Activated naive CD8-positive, alpha-beta T cell treated with anti-CD3 and anti-CD28 coated beads for 36 hours (primary cell): ENCODE data around the gene RERE. TPM values are rescaled to one million over a fixed set of nuclear protein-coding genes. Genes with fewer than 3 reads are reported as not detected.

ENCODE experiments used
- DNase-seq: peaks from one replicate; pipeline ENCODE4 v3.0.0; 2021
- H3K27ac Mint-ChIP-seq: one replicate; pipeline ENCODE4 v1.8.0; 2022; ENCODE audit warnings: mild to moderate bottlenecking, moderate library complexity, mixed read lengths
- H3K27me3 Mint-ChIP-seq: one replicate; pipeline ENCODE4 v1.8.0; 2022; ENCODE audit warnings: mild to moderate bottlenecking, mixed read lengths
- H3K36me3 Mint-ChIP-seq: one replicate; pipeline ENCODE4 v1.8.0; 2021; ENCODE audit warnings: mild to moderate bottlenecking, mixed read lengths
- H3K4me1 Mint-ChIP-seq: one replicate; pipeline ENCODE4 v1.8.0; 2021; ENCODE audit warnings: mixed read lengths
- H3K4me3 Mint-ChIP-seq: one replicate; pipeline ENCODE4 v1.8.0; 2022; ENCODE audit warnings: mild to moderate bottlenecking, moderate library complexity, mixed read lengths
- H3K9me3 Mint-ChIP-seq: one replicate; pipeline ENCODE4 v1.8.0; 2022; ENCODE audit warnings: mixed read lengths
- total RNA-seq, 2 experiments: library from RNA; stranded (reverse); gene quantifications; one replicate each; pipeline ENCODE4 v1.2.3, GENCODE V29; 2021

RERE gene
- total RNA-seq, 2 experiments from 2014 or later = 36.8 to 39.6 TPM

DNA sequence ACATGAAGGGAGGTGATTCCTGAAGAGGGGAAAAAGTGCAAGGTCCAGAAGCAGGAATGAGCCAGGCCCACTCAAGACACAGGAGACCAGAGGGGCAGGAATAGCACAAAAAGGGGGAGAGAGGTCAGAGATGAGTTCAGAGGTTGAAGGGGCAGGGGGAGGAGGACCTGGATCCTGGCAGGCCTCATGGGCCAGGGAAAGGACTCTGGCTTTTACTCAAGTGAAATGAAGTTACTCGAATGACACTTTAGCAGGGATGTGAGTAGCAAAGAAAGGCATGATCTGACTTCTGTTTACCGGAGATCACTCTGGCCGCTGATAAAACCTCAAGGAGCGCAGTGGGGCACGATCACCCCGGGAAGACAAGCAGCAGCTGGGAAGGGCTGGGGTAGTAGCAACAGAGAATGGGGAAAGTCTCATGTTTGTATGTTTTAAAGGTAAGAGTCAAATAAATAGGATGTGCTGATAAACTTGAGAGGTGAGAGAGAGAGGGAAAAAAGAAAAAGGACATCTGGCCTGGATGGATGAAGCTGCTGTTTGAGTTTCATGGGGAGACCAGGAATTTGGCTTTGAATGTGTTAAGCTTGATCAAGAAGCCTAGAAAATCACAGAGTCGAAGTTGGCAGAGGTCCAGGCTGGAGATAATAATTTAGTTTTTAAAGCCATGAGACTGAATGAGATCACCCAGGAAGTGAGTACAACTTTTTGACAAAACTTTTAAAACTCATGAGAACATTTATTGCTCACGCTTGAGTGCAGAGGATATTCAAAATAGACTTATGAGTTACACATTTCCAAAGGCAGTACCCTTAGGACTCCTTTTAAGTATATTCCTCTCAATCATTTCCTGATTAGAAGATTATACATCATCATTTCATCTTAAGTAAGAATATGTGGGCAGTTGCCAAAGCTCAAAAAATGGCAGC, 156.0 kb downstream of the RERE start:
- Mint-ChIP-seq H3K27me3 (no peaks in the 10 kb centered on the region), H3K4me3 (no peak overlapping the region), H3K9me3 (no peaks in the 10 kb centered on the region), H3K4me1 (peaks cover 2% of the 10 kb centered on the region), H3K36me3 (peaks cover 2% of the 10 kb centered on the region), H3K27ac (no peak overlapping the region)
- DNase-seq = no peak

DNA sequence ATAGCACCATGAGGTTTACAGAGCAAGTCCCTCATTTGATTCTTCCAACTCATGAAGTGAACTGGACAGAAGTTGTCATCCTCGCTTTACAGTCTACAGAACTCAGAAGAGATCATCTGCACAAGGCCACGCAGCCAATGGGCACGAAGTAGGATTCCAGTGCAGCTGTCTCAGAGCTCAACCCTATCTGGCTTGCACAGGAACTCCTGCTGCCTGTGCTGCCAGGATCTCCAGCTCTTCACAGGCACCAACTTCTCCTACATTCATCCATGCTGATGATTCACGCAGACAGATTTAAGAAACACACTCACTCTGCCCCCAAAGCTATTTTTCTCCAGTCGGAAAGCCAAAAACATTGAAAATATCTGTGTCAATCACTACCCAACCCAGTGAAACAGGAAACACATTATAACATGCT, 157.0 kb downstream of the RERE start:
- no peak for DNase-seq
- peaks cover 7% of the 10 kb centered on the region for H3K36me3 Mint-ChIP-seq
- no peaks in the 10 kb centered on the region for H3K27me3 Mint-ChIP-seq
- no peak overlapping the region for H3K4me3 Mint-ChIP-seq
- peaks cover 2% of the 10 kb centered on the region for H3K4me1 Mint-ChIP-seq
- H3K9me3 Mint-ChIP-seq = no peaks in the 10 kb centered on the region
- H3K27ac Mint-ChIP-seq = no peak overlapping the region

DNA sequence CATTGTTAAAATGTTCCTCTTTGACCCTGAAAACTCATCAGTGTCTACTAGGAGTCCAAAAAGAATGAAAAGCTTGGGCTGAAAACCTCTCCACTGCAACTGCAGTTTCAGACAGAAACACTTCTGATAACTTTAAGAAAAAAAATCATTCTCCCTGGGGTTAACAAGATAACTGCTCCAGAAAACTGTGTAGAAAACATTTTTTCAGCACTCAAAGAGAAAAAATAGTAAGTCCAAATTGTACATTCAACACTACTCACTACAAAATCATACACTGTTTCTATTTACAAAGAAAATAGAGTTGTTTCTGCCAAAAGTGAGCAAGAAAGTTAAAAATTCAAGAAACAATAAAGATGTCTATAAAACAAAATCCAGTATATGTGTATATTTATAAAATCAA, 157.8 kb downstream of the RERE start:
- Mint-ChIP-seq H3K4me1 (peaks cover 2% of the 10 kb centered on the region), H3K9me3 (no peaks in the 10 kb centered on the region), H3K27ac (no peak overlapping the region), H3K4me3 (no peak overlapping the region), H3K27me3 (no peaks in the 10 kb centered on the region), H3K36me3 (peaks cover 15% of the 10 kb centered on the region)
- no peak for DNase-seq

DNA sequence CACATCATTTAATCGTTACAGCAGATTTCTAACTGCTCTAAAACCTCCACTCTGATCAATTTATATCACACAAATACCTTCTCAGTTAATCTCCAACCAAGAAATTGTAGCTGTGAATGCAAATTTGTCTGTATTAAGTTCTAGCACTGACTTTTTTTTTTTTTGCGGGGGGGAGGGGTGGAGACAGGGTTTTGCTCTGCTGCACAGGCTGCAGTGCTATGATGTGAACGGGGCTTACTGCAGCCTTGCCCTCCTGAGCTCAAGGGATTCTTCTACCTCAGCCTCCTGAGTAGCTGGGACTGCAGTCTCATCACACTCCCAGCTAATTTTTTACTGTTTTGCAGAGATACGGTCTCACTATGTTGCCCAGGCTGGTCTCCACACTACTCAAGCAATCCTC, 163.6 kb downstream of the RERE start:
- Mint-ChIP-seq H3K4me3 (no peak overlapping the region), H3K27ac (no peak overlapping the region)

DNA sequence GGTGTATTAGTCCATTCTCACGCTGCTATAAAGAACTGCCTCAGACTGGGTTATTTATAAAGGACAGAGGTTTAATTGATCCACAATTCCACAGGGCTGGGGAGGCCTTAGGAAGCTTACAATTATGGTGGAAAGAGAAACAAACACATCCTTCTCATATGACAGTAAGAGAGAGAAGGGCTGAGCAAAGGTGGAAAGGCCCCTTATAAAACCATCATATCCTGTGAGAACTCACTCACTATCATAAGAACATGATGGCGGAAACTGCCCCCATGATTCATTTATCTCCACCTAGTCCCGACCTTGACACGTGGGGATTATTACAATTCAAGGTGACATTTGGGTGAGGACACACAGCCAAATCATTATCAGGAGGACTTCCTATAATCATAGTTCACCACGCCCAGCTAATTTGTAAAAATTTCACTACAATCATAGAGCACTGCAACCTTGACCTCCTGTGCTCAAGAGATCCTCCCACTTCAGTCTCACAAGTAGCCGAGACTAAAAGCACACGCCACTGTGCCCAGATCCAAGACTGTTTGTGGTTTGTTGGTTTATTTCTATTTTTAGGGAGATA, 164.9 kb downstream of the RERE start:
- H3K27ac Mint-ChIP-seq = no peak overlapping the region
- peaks cover 34% of the 10 kb centered on the region for H3K4me1 Mint-ChIP-seq
- peaks cover 30% of the 10 kb centered on the region for H3K36me3 Mint-ChIP-seq
- H3K27me3 Mint-ChIP-seq = no peaks in the 10 kb centered on the region
- DNase-seq = no peak
- H3K9me3 Mint-ChIP-seq = no peaks in the 10 kb centered on the region
- no peak overlapping the region for H3K4me3 Mint-ChIP-seq

More for the DNA sequence above, 163.6 kb downstream of the RERE start:
- Mint-ChIP-seq H3K27me3 (no peaks in the 10 kb centered on the region), H3K4me1 (peaks cover 23% of the 10 kb centered on the region), H3K9me3 (no peaks in the 10 kb centered on the region), H3K36me3 (peaks cover 29% of the 10 kb centered on the region)
- no peak for DNase-seq

DNA sequence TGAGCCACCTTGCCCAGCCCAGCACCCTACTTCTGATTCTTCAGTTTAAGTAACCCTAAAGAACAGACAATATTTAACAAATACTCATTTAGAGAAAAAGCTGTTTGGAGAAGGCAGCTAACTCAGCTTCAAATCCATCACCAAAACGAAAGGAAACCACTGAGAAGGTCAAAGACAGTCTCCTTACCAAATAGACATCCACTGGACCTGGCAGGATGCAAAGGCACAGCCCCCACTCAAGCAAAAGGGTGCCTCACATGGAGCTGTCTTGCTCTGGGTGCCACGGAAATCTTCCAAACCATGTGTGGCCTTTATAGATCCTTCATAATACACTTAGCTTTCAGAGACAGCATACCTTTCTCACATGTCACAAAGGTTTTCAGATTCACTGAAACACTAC, 165.5 kb downstream of the RERE start:
- Mint-ChIP-seq H3K27ac (peak overlapping the region; percentile 20), H3K27me3 (no peaks in the 10 kb centered on the region), H3K4me3 (no peak overlapping the region), H3K9me3 (no peaks in the 10 kb centered on the region), H3K36me3 (peaks cover 30% of the 10 kb centered on the region), H3K4me1 (peaks cover 37% of the 10 kb centered on the region)
- no peak for DNase-seq

DNA sequence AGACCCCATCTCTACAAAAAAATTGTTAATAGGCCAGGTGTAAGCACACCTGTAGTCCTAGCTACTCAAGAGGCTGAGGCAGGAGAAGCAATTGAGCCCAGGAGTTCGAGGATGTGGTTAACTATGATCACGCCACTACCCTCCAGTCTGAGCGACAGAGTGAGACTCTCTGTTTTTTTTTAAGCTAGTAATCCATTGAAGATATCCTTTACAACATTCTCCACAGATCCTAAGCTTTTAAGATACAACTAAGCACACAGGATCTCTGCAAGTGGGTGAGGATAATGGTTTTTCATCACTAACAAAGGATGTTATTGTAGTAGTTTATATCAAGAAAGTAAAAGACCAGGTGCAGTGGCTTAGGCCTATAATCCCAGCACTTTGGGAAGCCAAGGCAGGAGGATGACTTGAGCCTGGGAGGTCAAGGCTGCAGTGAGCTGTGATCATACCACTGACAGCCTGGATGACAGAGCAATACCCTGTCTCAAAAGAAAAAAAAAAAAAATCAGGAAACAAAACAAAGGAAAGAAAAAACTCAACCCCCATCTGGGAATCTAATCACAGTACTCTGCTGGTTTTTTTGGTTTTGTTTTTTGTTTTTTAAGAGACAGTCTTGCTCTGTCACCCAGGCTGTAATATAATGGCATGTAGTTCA, 166.1 kb downstream of the RERE start:
- H3K36me3 Mint-ChIP-seq = peaks cover 30% of the 10 kb centered on the region
- peaks cover 37% of the 10 kb centered on the region for H3K4me1 Mint-ChIP-seq
- DNase-seq = no peak
- H3K4me3 Mint-ChIP-seq = no peak overlapping the region
- no peaks in the 10 kb centered on the region for H3K27me3 Mint-ChIP-seq
- H3K9me3 Mint-ChIP-seq = no peaks in the 10 kb centered on the region
- H3K27ac Mint-ChIP-seq = peak overlapping the region; percentile 27

DNA sequence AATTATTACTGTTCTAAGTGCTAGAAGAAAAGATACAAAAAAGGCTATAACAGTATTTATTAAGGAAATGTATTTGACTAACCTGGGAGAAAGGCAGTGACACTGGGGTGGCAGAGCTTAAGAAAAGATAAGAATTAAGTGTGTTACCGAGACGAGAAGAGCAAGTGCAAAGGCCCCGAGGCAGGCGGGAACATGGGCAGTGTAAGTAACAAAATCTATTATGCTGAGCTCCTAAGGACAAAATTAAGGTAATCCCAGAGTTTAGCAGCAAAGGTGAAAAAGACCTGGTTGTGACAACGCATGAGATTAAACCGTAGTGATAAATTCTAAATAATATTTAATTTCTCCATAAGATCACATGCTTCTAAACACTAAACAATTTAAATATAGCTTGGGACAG, 167.6 kb downstream of the RERE start:
- peaks cover 37% of the 10 kb centered on the region for H3K4me1 Mint-ChIP-seq
- no peak for DNase-seq
- H3K9me3 Mint-ChIP-seq = no peaks in the 10 kb centered on the region
- no peak overlapping the region for H3K4me3 Mint-ChIP-seq
- no peak overlapping the region for H3K27ac Mint-ChIP-seq
- H3K27me3 Mint-ChIP-seq = no peaks in the 10 kb centered on the region
- peaks cover 24% of the 10 kb centered on the region for H3K36me3 Mint-ChIP-seq

DNA sequence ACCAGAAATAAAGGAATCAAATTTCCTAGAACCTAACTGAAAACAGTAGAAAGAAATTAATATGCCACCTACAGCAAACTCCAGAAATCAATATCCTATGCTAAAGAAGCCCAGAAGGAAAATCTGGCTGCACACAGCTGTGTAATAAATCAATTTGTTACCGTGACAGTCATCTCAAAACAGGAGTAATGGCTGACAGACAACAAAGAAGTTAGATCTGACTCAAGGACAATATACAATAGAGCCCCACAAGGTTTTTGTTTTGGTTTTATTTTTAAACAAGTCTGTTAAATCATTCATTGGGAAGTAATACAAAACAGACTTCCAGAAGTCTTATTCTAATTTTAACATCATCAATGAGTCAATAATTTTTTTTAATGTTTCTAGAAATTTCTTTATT, 168.4 kb downstream of the RERE start:
- H3K27ac Mint-ChIP-seq = no peak overlapping the region
- no peak overlapping the region for H3K4me3 Mint-ChIP-seq
- no peaks in the 10 kb centered on the region for H3K9me3 Mint-ChIP-seq
- H3K27me3 Mint-ChIP-seq = no peaks in the 10 kb centered on the region
- H3K36me3 Mint-ChIP-seq = peaks cover 25% of the 10 kb centered on the region
- DNase-seq = no peak
- peaks cover 43% of the 10 kb centered on the region for H3K4me1 Mint-ChIP-seq

DNA sequence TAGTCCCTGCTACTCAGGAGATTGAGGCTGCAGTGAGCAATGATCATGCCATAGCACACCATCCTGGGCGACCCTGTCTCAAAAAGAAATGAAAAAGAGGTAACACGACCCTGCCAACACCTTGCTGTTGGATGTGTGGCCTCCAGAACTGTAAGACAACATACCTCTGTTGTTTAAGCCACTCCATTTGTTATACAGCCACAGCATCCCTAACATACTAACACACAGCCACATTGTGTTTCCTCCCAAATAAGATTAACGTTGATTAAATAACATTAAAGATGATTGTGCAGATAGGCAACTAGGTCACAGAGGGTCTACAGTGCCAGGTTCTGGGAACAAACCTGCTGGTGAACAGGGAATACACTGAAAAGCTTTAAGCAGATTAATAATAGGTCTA, 170.4 kb downstream of the RERE start:
- Mint-ChIP-seq H3K9me3 (no peaks in the 10 kb centered on the region), H3K27ac (no peak overlapping the region), H3K4me3 (no peak overlapping the region), H3K36me3 (peaks cover 20% of the 10 kb centered on the region), H3K27me3 (no peaks in the 10 kb centered on the region), H3K4me1 (peaks cover 50% of the 10 kb centered on the region)
- DNase-seq = no peak

DNA sequence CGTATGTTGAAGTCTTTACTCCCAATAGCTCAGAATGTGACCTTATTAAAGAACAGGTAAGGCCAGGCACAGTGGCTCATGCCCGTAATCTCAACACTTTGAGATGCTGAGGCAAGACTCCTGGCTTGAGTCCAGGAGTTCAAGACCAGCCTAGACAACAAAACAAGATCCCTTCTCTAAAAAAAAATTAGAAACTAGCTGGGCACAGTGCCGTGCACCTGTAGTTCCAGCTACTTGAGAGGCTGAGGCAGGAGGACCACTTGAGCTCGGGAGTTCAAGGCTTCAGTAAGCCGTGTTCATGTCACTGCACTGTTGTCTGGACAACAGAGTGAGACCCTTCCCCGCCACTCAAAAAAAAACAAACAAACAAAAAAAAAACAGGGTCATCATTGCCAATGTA, 171.3 kb downstream of the RERE start:
- DNase-seq = no peak
- Mint-ChIP-seq H3K36me3 (peaks cover 19% of the 10 kb centered on the region), H3K4me1 (peaks cover 46% of the 10 kb centered on the region), H3K9me3 (no peaks in the 10 kb centered on the region), H3K27ac (no peak overlapping the region), H3K4me3 (no peak overlapping the region), H3K27me3 (no peaks in the 10 kb centered on the region)

DNA sequence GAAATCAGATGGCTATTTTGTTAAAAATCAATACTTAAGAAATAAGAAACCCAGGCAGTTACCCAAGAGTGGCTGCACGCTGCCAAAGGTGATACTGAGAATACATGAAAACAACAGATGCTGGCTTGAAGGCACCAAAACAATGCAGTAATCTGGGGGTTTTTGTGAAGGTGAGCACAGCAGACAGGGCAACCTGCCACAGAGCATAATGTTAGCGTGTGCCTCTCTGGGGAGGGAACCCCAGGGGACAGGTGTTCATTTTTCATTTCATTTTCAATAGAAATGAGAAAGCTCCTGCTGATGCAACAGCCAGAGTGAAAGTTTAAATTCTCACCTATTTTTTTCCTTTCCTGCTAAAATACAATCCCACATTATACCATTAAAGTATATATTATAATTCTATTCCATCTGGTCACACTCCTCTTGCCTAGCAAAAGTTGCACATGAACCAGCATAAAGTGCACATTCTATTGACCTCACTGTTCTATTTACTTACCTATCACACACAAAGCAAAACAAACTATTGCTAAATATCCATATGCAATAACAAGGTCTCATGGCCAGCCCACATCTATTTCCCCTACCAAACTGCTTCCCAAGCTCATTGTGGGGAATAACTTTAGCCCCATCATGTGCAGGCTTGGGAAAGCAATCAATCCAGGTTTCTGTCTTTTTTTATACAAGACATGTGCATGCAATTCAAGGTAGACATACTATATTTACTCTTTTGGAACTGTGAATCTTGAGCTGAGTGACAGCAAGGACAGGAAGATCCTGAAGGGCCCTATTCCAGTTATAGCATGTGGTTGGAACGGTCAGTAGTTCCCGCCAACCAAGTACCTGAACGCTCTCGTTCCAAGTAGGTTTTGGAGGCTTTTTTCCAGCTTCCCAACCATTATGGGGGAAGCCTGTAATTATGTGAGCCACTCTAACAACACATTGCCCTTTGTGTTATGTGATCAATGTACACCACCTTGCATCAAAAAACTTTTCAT, 173.6 kb downstream of the RERE start:
- DNase-seq = no peak
- Mint-ChIP-seq H3K36me3 (peaks cover 12% of the 10 kb centered on the region), H3K4me3 (no peak overlapping the region), H3K27me3 (no peaks in the 10 kb centered on the region), H3K9me3 (no peaks in the 10 kb centered on the region), H3K4me1 (peaks cover 45% of the 10 kb centered on the region), H3K27ac (no peak overlapping the region)

DNA sequence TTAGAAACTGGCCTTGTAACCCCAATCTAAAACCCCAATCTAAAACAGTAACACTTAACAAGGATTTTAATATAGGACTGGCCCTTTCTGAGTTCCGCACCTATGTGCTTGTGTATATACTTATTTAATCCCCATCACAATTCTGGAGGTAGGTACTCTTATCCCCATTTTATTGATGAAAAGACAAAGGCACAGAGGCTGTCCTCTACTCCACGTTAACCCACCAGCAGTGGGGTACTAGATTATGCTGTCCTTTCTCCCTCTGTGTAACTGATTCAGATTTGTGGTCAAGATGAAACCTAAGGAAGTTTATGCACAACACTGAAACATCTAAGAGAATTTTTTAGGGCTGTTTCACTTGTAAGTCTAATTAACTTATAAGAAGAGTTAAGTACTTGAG, 175.3 kb downstream of the RERE start:
- H3K27ac Mint-ChIP-seq = no peak overlapping the region
- H3K27me3 Mint-ChIP-seq = no peaks in the 10 kb centered on the region
- no peaks in the 10 kb centered on the region for H3K9me3 Mint-ChIP-seq
- H3K4me1 Mint-ChIP-seq = peaks cover 31% of the 10 kb centered on the region
- peaks cover 12% of the 10 kb centered on the region for H3K36me3 Mint-ChIP-seq
- DNase-seq = no peak
- H3K4me3 Mint-ChIP-seq = no peak overlapping the region

DNA sequence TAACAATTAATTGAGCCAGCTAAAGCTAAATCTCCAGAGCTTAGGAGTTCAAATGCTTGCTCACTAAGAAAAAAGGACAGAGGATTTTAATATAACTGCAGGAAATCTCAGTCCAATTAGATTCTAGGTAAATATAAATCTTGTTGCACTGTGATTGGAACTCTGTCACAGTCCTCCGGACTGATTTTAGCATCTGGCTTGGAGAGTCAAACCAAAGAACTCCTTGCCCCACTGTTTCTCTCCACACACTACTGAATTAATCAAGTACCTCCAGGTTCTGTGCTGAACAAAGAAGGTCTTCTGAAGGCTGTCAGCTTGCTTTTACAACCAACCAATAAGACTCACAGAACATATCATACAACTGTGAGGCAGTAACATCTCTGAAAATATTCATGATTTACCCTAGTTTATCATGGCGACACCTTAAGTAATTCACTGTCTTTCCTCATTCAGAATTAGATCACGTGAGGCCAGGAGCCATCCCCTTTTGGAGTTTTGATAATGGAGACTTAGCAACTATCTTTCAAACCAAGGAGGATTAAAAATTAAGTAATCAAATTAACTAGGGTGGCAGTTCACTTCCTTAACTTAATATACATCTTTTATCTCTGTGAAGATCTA, 176.0 kb downstream of the RERE start:
- Mint-ChIP-seq H3K9me3 (no peaks in the 10 kb centered on the region), H3K27me3 (no peaks in the 10 kb centered on the region), H3K27ac (no peak overlapping the region), H3K4me3 (no peak overlapping the region), H3K36me3 (peaks cover 12% of the 10 kb centered on the region), H3K4me1 (peaks cover 31% of the 10 kb centered on the region)
- DNase-seq = no peak
